ENCODE data around the gene MYD88.

DNA sequence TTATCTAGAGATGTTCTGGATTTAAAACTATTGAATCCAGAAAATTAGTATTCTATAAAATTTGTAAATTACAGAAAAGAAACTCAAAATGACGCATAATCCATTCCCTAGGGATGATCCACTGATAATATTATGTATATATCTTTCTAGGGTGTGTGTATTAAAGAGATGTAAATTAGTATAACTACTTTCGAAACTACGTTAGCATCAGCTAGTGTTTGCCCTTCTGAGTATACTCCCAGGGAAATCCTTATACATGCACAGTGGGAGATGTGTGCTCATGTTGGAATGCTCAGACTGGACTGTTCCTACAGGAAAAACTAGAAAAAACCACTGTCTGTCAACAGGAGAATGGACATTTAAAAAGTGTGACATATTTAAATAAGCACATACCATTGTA is 38.0 kb upstream of the MYD88 start:
- TF ChIP-seq, protein P1, sequence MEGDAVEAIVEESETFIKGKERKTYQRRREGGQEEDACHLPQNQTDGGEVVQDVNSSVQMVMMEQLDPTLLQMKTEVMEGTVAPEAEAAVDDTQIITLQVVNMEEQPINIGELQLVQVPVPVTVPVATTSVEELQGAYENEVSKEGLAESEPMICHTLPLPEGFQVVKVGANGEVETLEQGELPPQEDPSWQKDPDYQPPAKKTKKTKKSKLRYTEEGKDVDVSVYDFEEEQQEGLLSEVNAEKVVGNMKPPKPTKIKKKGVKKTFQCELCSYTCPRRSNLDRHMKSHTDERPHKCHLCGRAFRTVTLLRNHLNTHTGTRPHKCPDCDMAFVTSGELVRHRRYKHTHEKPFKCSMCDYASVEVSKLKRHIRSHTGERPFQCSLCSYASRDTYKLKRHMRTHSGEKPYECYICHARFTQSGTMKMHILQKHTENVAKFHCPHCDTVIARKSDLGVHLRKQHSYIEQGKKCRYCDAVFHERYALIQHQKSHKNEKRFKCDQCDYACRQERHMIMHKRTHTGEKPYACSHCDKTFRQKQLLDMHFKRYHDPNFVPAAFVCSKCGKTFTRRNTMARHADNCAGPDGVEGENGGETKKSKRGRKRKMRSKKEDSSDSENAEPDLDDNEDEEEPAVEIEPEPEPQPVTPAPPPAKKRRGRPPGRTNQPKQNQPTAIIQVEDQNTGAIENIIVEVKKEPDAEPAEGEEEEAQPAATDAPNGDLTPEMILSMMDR (IDR thresholded peaks at IDR 0.05), result no peak
- TF ChIP-seq POLR2A (IDR thresholded peaks at IDR 0.05) (no peak), EP300 (IDR thresholded peaks at IDR 0.05) (no peak)
